GM23338 (cell line): ENCODE results near the gene CDC42BPA. TPM values are rescaled to one million over a fixed set of nuclear protein-coding genes. Genes with fewer than 3 reads are reported as not detected.

Experiments
- ATAC-seq: fragments of 200-7000 bp; cut with Tn5 transposase; 3 replicates; pipeline ENCODE4 v1.9.1; 2020
- DNase-seq: peaks from one replicate; pipeline ENCODE4 v3.0.0-alpha.2; 2015; ENCODE audit warnings: low spot score
- H2AFZ ChIP-seq: fragments of 200-600 bp; sonication (generic); 2 replicates; pipeline ENCODE4 v1.8.0; 2016; ENCODE audit warnings: antibody characterized with exemption, mild to moderate bottlenecking, moderate library complexity
- H3F3A ChIP-seq: fragments of 200-600 bp; sonication (generic); replicated peaks from 2 replicates; pipeline ENCODE4 v1.8.0; 2017; ENCODE audit warnings: antibody characterized with exemption, mixed run types, low read depth
- H3K27ac ChIP-seq: fragments of 200-600 bp; sonication (generic); 2 replicates; pipeline ENCODE4 v1.6.1; 2016; ENCODE audit warnings: low read depth
- H3K27me3 ChIP-seq: fragments of 200-600 bp; sonication (generic); 2 replicates; pipeline ENCODE4 v1.8.0; 2016; ENCODE audit warnings: mild to moderate bottlenecking, mixed run types, moderate library complexity; ENCODE audit not compliant: insufficient read depth
- H3K36me3 ChIP-seq: fragments of 200-600 bp; sonication (generic); 2 replicates; pipeline ENCODE4 v1.8.0; 2016; ENCODE audit warnings: mild to moderate bottlenecking; ENCODE audit not compliant: insufficient read depth
- H3K4me1 ChIP-seq: fragments of 200-600 bp; sonication (generic); 2 replicates; pipeline ENCODE4 v1.8.0; 2016; ENCODE audit warnings: mild to moderate bottlenecking, moderate library complexity; ENCODE audit not compliant: insufficient read depth
- H3K4me2 ChIP-seq: fragments of 200-600 bp; sonication (generic); 2 replicates; pipeline ENCODE4 v1.7.1; 2017; ENCODE audit warnings: mixed run types
- H3K4me3 ChIP-seq: fragments of 200-600 bp; sonication (generic); 2 replicates; pipeline ENCODE4 v1.6.1; 2016; ENCODE audit warnings: mixed run types
- H3K79me2 ChIP-seq: fragments of 200-600 bp; sonication (generic); replicated peaks from 2 replicates; pipeline ENCODE4 v1.8.0; 2017; ENCODE audit warnings: mild to moderate bottlenecking; ENCODE audit not compliant: insufficient read depth
- H3K9me2 ChIP-seq: fragments of 200-600 bp; sonication (generic); 2 replicates; pipeline ENCODE4 v1.8.0; 2017; ENCODE audit not compliant: insufficient read depth
- H4K20me1 ChIP-seq: fragments of 200-600 bp; sonication (generic); replicated peaks from 2 replicates; pipeline ENCODE4 v1.8.0; 2017; ENCODE audit warnings: mild to moderate bottlenecking; ENCODE audit not compliant: insufficient read depth
- H3K27ac Mint-ChIP-seq: 2 replicates; pipeline ENCODE4 v1.8.0; 2020; ENCODE audit warnings: inconsistent platforms, mild to moderate bottlenecking, moderate library complexity, mixed read lengths
- H3K27me3 Mint-ChIP-seq: 3 replicates; pipeline ENCODE4 v1.8.0; 2022; ENCODE audit warnings: low read depth, mild to moderate bottlenecking, moderate library complexity, mixed read lengths, inconsistent platforms; ENCODE audit not compliant: insufficient read depth, poor library complexity
- H3K36me3 Mint-ChIP-seq: 3 replicates; pipeline ENCODE4 v1.8.0; 2021; ENCODE audit warnings: low read depth, mild to moderate bottlenecking, inconsistent platforms, moderate library complexity, mixed read lengths
- H3K4me1 Mint-ChIP-seq: 3 replicates; pipeline ENCODE4 v1.8.0; 2020; ENCODE audit warnings: mild to moderate bottlenecking, inconsistent platforms, mixed read lengths
- H3K4me3 Mint-ChIP-seq: 3 replicates; pipeline ENCODE4 v1.8.0; 2021; ENCODE audit warnings: moderate library complexity, mild to moderate bottlenecking, inconsistent platforms, mixed read lengths
- H3K9me3 Mint-ChIP-seq: 3 replicates; pipeline ENCODE4 v1.8.0; 2020; ENCODE audit warnings: moderate library complexity, mild to moderate bottlenecking, inconsistent platforms, mixed read lengths
- CTCF ChIP-seq, 2 experiments: fragments of 200-600 bp in 1 of 2; sonication (generic) in 1 of 2; conservative IDR thresholded peaks; 2 replicates each; pipeline versions ENCODE4 v1.5.1 to v1.6.1; 2016 to 2017; ENCODE audit warnings: antibody characterized with exemption in 2 of 2, low read depth in 2 of 2, mild to moderate bottlenecking in 2 of 2, moderate library complexity in 1 of 2
- EZH2 ChIP-seq: fragments of 200-600 bp; sonication (generic); IDR thresholded peaks from one replicate; pipeline ENCODE4 v1.8.0; 2017; ENCODE audit warnings: antibody characterized with exemption, mild to moderate bottlenecking, low read depth; ENCODE audit not compliant: unreplicated experiment
- NANOG ChIP-seq: IDR thresholded peaks from 2 replicates; pipeline ENCODE4 v1.6.1; 2016; ENCODE audit warnings: antibody characterized with exemption, borderline replicate concordance
- STAT1 ChIP-seq: IDR thresholded peaks from one replicate; pipeline ENCODE4 v1.6.1; 2016; ENCODE audit warnings: antibody characterized with exemption; ENCODE audit not compliant: unreplicated experiment
- ZNF331 ChIP-seq: fragments of 250-450 bp; sonication (Bioruptor Pico); IDR thresholded peaks from 2 replicates; pipeline ENCODE4 v1.5.0; 2020; ENCODE audit warnings: low read depth, mild to moderate bottlenecking, moderate library complexity
- polyA plus RNA-seq: library from polyadenylated mRNA; unstranded; fragments of >200 nt; fragmentation: Nextera tagmentation; extraction: Ambion mirVana; gene quantifications from 2 replicates; pipeline ENCODE4 v1.2.1, GENCODE V29; 2016
- total RNA-seq: library from RNA; depleted of rRNA; stranded (reverse); fragments of >200 nt; shearing (Covaris generic); gene quantifications from 2 replicates; pipeline ENCODE4 v1.2.3, GENCODE V29; 2014
- TF ChIP-seq, protein P1 (sequence below): IDR thresholded peaks from one replicate; pipeline ENCODE4 v1.6.1; 2018; ENCODE audit warnings: antibody characterized with exemption; ENCODE audit not compliant: unreplicated experiment

The CDC42BPA gene
- total and polyA plus RNA-seq, 2 experiments from 2014 or later = 17.7 to 40.1 TPM

DNA sequence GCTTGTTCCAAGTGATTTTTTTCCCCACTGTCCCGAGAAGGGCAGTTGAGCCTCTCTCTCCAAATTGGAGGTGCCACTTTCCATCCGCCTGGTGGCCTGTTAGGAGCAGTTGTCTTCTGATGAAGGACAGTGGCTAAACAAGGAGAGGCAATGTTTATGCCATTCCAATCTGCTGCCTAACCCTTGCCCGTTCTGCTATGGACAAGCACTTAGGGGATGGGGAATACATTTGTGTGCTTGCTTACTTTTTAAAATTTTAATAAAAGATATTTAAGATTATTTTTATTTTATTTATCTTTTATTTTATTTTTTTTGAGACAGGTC, 366.2 kb downstream of the CDC42BPA start (continued):
- TF ChIP-seq, protein P1, sequence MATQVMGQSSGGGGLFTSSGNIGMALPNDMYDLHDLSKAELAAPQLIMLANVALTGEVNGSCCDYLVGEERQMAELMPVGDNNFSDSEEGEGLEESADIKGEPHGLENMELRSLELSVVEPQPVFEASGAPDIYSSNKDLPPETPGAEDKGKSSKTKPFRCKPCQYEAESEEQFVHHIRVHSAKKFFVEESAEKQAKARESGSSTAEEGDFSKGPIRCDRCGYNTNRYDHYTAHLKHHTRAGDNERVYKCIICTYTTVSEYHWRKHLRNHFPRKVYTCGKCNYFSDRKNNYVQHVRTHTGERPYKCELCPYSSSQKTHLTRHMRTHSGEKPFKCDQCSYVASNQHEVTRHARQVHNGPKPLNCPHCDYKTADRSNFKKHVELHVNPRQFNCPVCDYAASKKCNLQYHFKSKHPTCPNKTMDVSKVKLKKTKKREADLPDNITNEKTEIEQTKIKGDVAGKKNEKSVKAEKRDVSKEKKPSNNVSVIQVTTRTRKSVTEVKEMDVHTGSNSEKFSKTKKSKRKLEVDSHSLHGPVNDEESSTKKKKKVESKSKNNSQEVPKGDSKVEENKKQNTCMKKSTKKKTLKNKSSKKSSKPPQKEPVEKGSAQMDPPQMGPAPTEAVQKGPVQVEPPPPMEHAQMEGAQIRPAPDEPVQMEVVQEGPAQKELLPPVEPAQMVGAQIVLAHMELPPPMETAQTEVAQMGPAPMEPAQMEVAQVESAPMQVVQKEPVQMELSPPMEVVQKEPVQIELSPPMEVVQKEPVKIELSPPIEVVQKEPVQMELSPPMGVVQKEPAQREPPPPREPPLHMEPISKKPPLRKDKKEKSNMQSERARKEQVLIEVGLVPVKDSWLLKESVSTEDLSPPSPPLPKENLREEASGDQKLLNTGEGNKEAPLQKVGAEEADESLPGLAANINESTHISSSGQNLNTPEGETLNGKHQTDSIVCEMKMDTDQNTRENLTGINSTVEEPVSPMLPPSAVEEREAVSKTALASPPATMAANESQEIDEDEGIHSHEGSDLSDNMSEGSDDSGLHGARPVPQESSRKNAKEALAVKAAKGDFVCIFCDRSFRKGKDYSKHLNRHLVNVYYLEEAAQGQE = no peak

DNA sequence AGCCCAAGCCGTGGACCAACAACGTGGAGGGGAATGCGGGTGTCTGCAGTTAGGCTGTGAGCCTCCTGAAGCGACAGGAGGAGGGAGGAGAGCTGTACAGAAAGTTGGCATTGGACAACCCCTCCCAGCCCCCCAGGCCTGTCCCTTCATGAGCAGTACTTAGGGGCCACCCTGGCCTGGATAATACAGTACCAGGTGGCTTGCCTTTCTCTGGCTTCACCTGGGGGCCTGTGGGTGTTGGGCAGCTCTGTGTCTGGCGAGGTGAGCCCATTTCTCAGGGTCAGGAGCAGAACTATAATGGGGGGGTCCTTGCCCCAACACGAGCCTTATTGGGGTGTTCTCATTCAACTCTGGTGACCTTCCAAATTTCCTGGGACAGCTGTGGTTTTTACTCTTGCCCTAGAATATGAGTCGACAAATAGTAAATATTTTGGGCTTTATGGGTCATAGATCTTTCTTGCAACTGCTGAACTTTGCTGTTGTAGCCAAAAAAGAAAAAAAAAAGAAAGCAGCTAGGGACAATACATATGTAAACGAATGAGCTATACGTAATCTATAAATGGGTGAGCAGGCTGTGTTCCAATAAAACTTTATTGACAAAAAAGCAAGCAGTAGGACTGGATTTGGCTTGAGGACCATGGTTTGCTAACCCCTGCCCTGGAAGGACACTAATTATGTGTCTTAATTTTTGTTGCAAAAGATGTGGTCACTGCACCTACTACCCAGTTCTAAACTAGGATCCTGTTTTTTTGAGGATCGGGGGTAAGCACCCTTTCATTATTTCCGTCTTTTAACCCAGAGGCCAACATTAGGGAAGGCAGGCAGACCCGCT, 366.8 kb downstream of the CDC42BPA start:
- no peaks in the 10 kb centered on the region for H3K9me2 ChIP-seq
- DNase-seq (no peak), ATAC-seq (no peak)
- peaks cover 24% of the 10 kb centered on the region for H3K9me3 Mint-ChIP-seq
- peaks cover 7% of the 10 kb centered on the region for H3K27me3 Mint-ChIP-seq
- no peak overlapping the region for H2AFZ ChIP-seq
- H3K27ac ChIP-seq = no peak overlapping the region
- H3K27ac Mint-ChIP-seq = peak overlapping the region; percentile 60; the same call in 1 of the 2 replicates
- H3K36me3 Mint-ChIP-seq = peaks cover 27% of the 10 kb centered on the region
- H3K27me3 ChIP-seq = no peaks in the 10 kb centered on the region
- no peaks in the 10 kb centered on the region for H3F3A ChIP-seq
- no peak overlapping the region for H3K4me3 ChIP-seq
- H3K79me2 ChIP-seq = peaks cover 67% of the 10 kb centered on the region
- no peaks in the 10 kb centered on the region for H3K36me3 ChIP-seq
- no peaks in the 10 kb centered on the region for H3K4me1 ChIP-seq
- peaks cover 6% of the 10 kb centered on the region; the same call in 1 of the 2 replicates for H4K20me1 ChIP-seq
- no peak overlapping the region for H3K4me2 ChIP-seq
- no peak for TF ChIP-seq NANOG
- no peak overlapping the region for H3K4me3 Mint-ChIP-seq
- peaks cover 16% of the 10 kb centered on the region for H3K4me1 Mint-ChIP-seq

DNA sequence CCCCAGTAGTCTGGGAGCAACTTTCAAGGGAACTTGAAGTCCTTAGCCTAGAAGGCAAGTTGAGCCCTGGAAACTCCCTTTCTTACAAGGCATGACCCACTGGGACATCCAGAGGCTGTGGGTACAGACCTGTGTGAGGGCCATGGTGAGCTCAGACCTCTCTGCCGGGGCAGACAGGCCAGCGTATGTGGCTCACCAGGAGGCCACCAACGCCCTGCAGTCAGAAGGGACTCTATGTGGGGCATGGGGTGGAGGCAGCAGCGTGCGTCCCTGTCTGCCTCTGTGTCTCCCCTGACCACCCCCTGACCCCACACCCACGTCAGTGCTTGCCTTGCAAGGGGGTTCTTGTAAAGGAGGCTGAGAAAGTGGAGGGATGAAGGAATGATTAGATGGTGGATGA, 367.4 kb downstream of the CDC42BPA start:
- peaks cover 73% of the 10 kb centered on the region for H3K79me2 ChIP-seq
- Mint-ChIP-seq H3K4me1 (peaks cover 19% of the 10 kb centered on the region), H3K27ac (no peak overlapping the region), H3K4me3 (no peak overlapping the region), H3K36me3 (peaks cover 26% of the 10 kb centered on the region), H3K9me3 (peaks cover 20% of the 10 kb centered on the region), H3K27me3 (peaks cover 7% of the 10 kb centered on the region)
- no peaks in the 10 kb centered on the region for H3F3A ChIP-seq
- TF ChIP-seq ZNF331 = no peak
- H3K27ac ChIP-seq = no peak overlapping the region
- no peaks in the 10 kb centered on the region for H3K4me1 ChIP-seq
- peaks cover 6% of the 10 kb centered on the region; the same call in 1 of the 2 replicates for H4K20me1 ChIP-seq
- no peaks in the 10 kb centered on the region for H3K36me3 ChIP-seq
- ATAC-seq (peak; percentile 56), DNase-seq (no peak)
- H3K4me2 ChIP-seq = no peak overlapping the region
- no peak overlapping the region for H2AFZ ChIP-seq
- no peak overlapping the region for H3K4me3 ChIP-seq
- no peaks in the 10 kb centered on the region for H3K9me2 ChIP-seq
- no peaks in the 10 kb centered on the region for H3K27me3 ChIP-seq

- H3K27me3 Mint-ChIP-seq = peaks cover 7% of the 10 kb centered on the region
- Histone ChIP-seq H3K36me3 (no peaks in the 10 kb centered on the region), H2AFZ (no peak overlapping the region), H3K9me2 (no peaks in the 10 kb centered on the region), H4K20me1 (peaks cover 6% of the 10 kb centered on the region; the same call in 1 of the 2 replicates), H3K4me3 (no peak overlapping the region), H3K4me2 (no peak overlapping the region), H3K4me1 (0 out of 2 replicates have a peak, but pooled peaks cover 2% of the 10 kb centered on the region), H3K27me3 (no peaks in the 10 kb centered on the region), H3F3A (no peaks in the 10 kb centered on the region), H3K27ac (no peak overlapping the region), H3K79me2 (peaks cover 79% of the 10 kb centered on the region)
- no peak overlapping the region for H3K27ac Mint-ChIP-seq
- no peak for DNase-seq
- H3K4me1 Mint-ChIP-seq = peaks cover 25% of the 10 kb centered on the region
- H3K9me3 Mint-ChIP-seq = peaks cover 14% of the 10 kb centered on the region
- ATAC-seq = no peak
- no peak overlapping the region for H3K4me3 Mint-ChIP-seq
- H3K36me3 Mint-ChIP-seq = peaks cover 22% of the 10 kb centered on the region
- TF ChIP-seq, protein P1 = no peak
- TF ChIP-seq ZNF331 (no peak), STAT1 (no peak), NANOG (no peak), CTCF (conservative IDR thresholded peaks at IDR 0.05; ENCODE audit: low read depth in 2 of 2) (no peak), EZH2 (no peak)
Measured at GRCh38 chr1:226950316-226950715, 368.0 kb downstream of the CDC42BPA start.
